ENCODE measurements around the gene LRRC63. TPM values are rescaled to one million over a fixed set of nuclear protein-coding genes. Genes with fewer than 3 reads are reported as not detected.

The LRRC63 gene
- total and polyA plus RNA-seq, 12 donors, result 0.12 to 0.15 TPM; not detected in 10

- H3K27ac ChIP-seq, result peak overlapping the region in 5 of 10 donors; percentile 12 to 89 (median 32)
- ATAC-seq (peak in 6 of 8 donors; percentile 51 to 80 (median 66)), DNase-seq (no peak)
- no peaks in the 10 kb centered on the region for H3K27me3 ChIP-seq
- H3K4me1 ChIP-seq, result peaks cover 0 to 40% (median 0%) of the 10 kb centered on the region in 9 donors
- H3K36me3 ChIP-seq, result no peaks in the 10 kb centered on the region
- WGBS, 2 donors, result 50 to 53% methylated on average over 7 of the region's 7 CpGs
- TF ChIP-seq, protein P1, sequence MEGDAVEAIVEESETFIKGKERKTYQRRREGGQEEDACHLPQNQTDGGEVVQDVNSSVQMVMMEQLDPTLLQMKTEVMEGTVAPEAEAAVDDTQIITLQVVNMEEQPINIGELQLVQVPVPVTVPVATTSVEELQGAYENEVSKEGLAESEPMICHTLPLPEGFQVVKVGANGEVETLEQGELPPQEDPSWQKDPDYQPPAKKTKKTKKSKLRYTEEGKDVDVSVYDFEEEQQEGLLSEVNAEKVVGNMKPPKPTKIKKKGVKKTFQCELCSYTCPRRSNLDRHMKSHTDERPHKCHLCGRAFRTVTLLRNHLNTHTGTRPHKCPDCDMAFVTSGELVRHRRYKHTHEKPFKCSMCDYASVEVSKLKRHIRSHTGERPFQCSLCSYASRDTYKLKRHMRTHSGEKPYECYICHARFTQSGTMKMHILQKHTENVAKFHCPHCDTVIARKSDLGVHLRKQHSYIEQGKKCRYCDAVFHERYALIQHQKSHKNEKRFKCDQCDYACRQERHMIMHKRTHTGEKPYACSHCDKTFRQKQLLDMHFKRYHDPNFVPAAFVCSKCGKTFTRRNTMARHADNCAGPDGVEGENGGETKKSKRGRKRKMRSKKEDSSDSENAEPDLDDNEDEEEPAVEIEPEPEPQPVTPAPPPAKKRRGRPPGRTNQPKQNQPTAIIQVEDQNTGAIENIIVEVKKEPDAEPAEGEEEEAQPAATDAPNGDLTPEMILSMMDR (IDR thresholded peaks at IDR 0.05), result no peak
- H3K4me3 ChIP-seq, result peak overlapping the region in 1 of 10 donors; percentile 4
- intact Hi-C loops (cut with DNase I), result loop anchor here in 1 of 10 donors (10.0 kb wide), 1 partner anchor 121 kb away; no protein-coding TSS in a partner anchor
- peaks cover 0 to 7% (median 0%) of the 10 kb centered on the region in 11 donors for H3K9me3 ChIP-seq
Observed at GRCh38 chr13:46295491-46296114, 83.9 kb downstream of the LRRC63 start.

DNA sequence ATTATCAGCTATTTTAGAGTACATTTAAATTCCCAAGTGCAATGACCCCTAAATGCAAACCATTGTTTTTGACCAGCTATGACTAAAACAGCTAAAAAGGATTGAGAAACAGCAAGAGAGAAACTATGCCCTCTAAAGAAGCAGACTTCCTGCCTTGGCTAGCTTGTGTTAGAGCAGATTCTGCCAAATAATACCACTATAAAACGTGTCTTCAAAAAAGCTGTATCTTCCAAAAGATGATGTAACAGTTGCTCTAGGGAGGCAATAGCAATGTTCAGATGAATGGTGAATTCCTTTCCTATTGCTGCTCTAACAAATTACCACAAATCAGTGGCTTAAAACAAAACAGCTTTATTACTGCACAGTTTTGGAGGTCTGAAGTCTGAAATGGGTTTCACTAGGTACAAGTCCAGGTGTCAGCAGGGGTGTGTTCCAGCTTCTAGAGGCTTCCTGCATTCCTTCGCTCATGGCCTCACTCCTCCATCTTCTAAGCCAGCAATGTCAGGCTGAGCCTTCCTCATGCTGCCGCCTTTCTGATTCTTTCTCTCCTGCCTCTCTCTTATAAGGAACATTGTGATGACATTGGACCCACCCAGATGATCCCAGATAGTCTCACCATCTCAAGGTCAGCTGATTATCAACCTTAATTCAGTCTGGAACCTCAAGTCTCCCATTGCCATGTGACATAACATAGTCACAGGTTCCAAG is 84.5 kb downstream of the LRRC63 start:
- intact Hi-C loops (cut with DNase I), result loop anchor here in 1 of 10 donors (10.0 kb wide), 1 partner anchor 121 kb away; no protein-coding TSS in a partner anchor

DNA sequence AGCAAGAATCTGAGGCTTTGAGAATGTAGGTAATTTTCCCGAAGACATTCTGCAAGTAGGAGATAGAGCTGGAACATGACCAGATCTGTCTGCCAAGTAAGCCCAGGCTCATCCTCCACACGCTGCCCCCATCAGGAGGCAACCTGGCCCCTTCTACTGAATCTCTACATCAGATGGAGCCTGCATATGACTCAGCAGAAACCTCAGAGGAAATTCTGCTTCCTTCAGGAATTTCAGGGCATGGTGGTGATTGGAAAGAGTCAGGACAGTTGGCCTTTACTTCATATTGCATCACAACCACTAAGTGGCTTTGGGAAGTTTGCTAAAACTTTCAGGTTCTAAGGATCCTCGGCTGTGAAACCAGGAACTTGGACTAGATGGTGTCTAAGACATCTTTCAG is 85.2 kb downstream of the LRRC63 start:
- WGBS, 2 donors, result 54 to 71% methylated on average over 3 of the region's 3 CpGs
- no peaks in the 10 kb centered on the region for H3K27me3 ChIP-seq
- peaks cover 0 to 40% (median 0%) of the 10 kb centered on the region in 9 donors for H3K4me1 ChIP-seq
- no peak overlapping the region for H3K4me3 ChIP-seq
- TF ChIP-seq, protein P1 (IDR thresholded peaks at IDR 0.05), result no peak
- peak in 2 of 8 donors; percentile 9 to 56 for ATAC-seq
- intact Hi-C loops (cut with DNase I), result loop anchor here in 1 of 10 donors (10.0 kb wide), 1 partner anchor 122 kb away; no protein-coding TSS in a partner anchor
- no peaks in the 10 kb centered on the region for H3K36me3 ChIP-seq
- no peak for DNase-seq
- peaks cover 0 to 11% (median 0%) of the 10 kb centered on the region in 11 donors for H3K9me3 ChIP-seq
- H3K27ac ChIP-seq, result peak overlapping the region in 2 of 10 donors; percentile 20 to 89

More for the DNA sequence above, 84.5 kb downstream of the LRRC63 start:
- Histone ChIP-seq H3K27me3 (no peaks in the 10 kb centered on the region), H3K4me3 (no peak overlapping the region), H3K36me3 (no peaks in the 10 kb centered on the region), H3K9me3 (peaks cover 0 to 7% (median 0%) of the 10 kb centered on the region in 11 donors), H3K4me1 (peaks cover 0 to 40% (median 0%) of the 10 kb centered on the region in 9 donors), H3K27ac (peak overlapping the region in 3 of 10 donors; percentile 12 to 89 (median 20))
- WGBS, 2 donors, result 71 to 82% methylated on average over 3 of the region's 3 CpGs
- ATAC-seq (peak; percentile 31 to 87 (median 58)), DNase-seq (no peak)
- TF ChIP-seq, protein P1 (IDR thresholded peaks at IDR 0.05), result no peak

GRCh38 chr13:46297361-46297811 is 85.7 kb downstream of the LRRC63 start:
- TF ChIP-seq, protein P1 (IDR thresholded peaks at IDR 0.05), result no peak
- intact Hi-C loops (cut with DNase I), result loop anchor here in 1 of 10 donors (10.0 kb wide), 1 partner anchor 123 kb away; no protein-coding TSS in a partner anchor
- no peak for ATAC-seq
- Histone ChIP-seq H3K27ac (peak overlapping the region in 1 of 10 donors; percentile 89), H3K4me1 (peaks cover 0 to 40% (median 0%) of the 10 kb centered on the region in 9 donors), H3K36me3 (no peaks in the 10 kb centered on the region), H3K27me3 (no peaks in the 10 kb centered on the region), H3K4me3 (no peak overlapping the region), H3K9me3 (peaks cover 0 to 16% (median 0%) of the 10 kb centered on the region in 11 donors)
- 47 to 62% methylated on average over 3 of the region's 3 CpGs for WGBS, 2 donors
- no peak for DNase-seq
